GF-D8 (cell line): ENCODE measurements around the gene CFAP251.
"Not testable (repeated sequence)": the region's sequence is repeated elsewhere in the genome, so short reads cannot be mapped to it uniquely, and the experiment has no call there.

Experiments used
- DNase-seq: peaks from one replicate; lab custom pipeline; 2025; lab: John Stamatoyannopoulos, UW

CFAP251 gene

GRCh38 chr12:121917950-121918678 lies at the start of gene CFAP251:
TSS of gene CFAP251 (plus strand) at chr12:121918592. CDS start at chr12:121921306, 2,714 bp downstream.
- DNase-seq, result no peak

- not testable (repeated sequence) for DNase-seq
Observed at GRCh38 chr12:121869229-121869628, 49.2 kb upstream of the CFAP251 start.

GRCh38 chr12:121871467-121871866 lies 46.9 kb upstream of the CFAP251 start:
- DNase-seq, result no peak

- DNase-seq, result no peak
Observed at GRCh38 chr12:121872546-121873215, 45.7 kb upstream of the CFAP251 start.

GRCh38 chr12:121873216-121873569 lies 45.2 kb upstream of the CFAP251 start:
- no peak for DNase-seq

GRCh38 chr12:121874071-121874470 lies 44.3 kb upstream of the CFAP251 start:
- DNase-seq, result no peak

- DNase-seq, result no peak
Observed at GRCh38 chr12:121875582-121875981, 42.8 kb upstream of the CFAP251 start.

GRCh38 chr12:121876080-121876447 lies 42.3 kb upstream of the CFAP251 start:
- not testable (repeated sequence) for DNase-seq

GRCh38 chr12:121883315-121883660 lies 35.1 kb upstream of the CFAP251 start:
- DNase-seq, result no peak

- not testable (repeated sequence) for DNase-seq
Observed at GRCh38 chr12:121885129-121885528, 33.3 kb upstream of the CFAP251 start.

GRCh38 chr12:121888083-121888477 lies 30.3 kb upstream of the CFAP251 start:
- DNase-seq, result no peak

GRCh38 chr12:121888478-121889273 lies 29.7 kb upstream of the CFAP251 start, which contains the start of gene PSMD9:
TSS of gene PSMD9 (plus strand) at chr12:121888790. CDS start at chr12:121888857, 67 bp downstream.
- peak; percentile 93 for DNase-seq

GRCh38 chr12:121889274-121889624 lies 29.1 kb upstream of the CFAP251 start:
- DNase-seq, result no peak

- not testable (repeated sequence) for DNase-seq
Observed at GRCh38 chr12:121889661-121890060, 28.7 kb upstream of the CFAP251 start.

- DNase-seq, result no peak
Observed at GRCh38 chr12:121892673-121893561, 25.5 kb upstream of the CFAP251 start.

- DNase-seq, result no peak
Observed at GRCh38 chr12:121893961-121894460, 24.4 kb upstream of the CFAP251 start.

GRCh38 chr12:121894633-121895032 lies 23.8 kb upstream of the CFAP251 start:
- DNase-seq, result no peak

- DNase-seq, result no peak
Observed at GRCh38 chr12:121898287-121898686, 20.1 kb upstream of the CFAP251 start.

GRCh38 chr12:121899590-121899989 lies 18.8 kb upstream of the CFAP251 start:
- DNase-seq, result no peak

GRCh38 chr12:121903202-121903601 lies 15.2 kb upstream of the CFAP251 start:
- DNase-seq, result no peak

- DNase-seq, result no peak
Observed at GRCh38 chr12:121905746-121906145, 12.6 kb upstream of the CFAP251 start.

GRCh38 chr12:121908702-121909101 lies 9.7 kb upstream of the CFAP251 start:
- no peak for DNase-seq
